ENCODE measurements around the gene CAMK2G.

GRCh38 chr10:73859784-73860491 is 14.4 kb downstream of the CAMK2G start:
- no peak for TF ChIP-seq CTCF (IDR thresholded peaks at IDR 0.05)
- TF ChIP-seq EP300 (IDR thresholded peaks at IDR 0.05) = no peak

All from ovary (tissue), 3 donors.